ENCODE results near the gene EPB42. TPM values are rescaled to one million over a fixed set of nuclear protein-coding genes. Genes with fewer than 3 reads are reported as not detected.

Gene EPB42
- total RNA-seq, 1 experiment from 2014 or later, result 0.10 TPM

- H3K4me3 ChIP-seq (ENCODE audit: low read depth in 2 of 2, low read length in 2 of 2), result no peak overlapping the region
- ATAC-seq (no peak), DNase-seq (ENCODE audit: low read depth, low spot score) (no peak)
- CTCF ChIA-PET, result no interaction called here
- H3K4me1 ChIP-seq (ENCODE audit: control insufficient read depth, insufficient read depth, low read length), result no peaks in the 10 kb centered on the region
- no peaks in the 10 kb centered on the region for H3K9me3 ChIP-seq (ENCODE audit: control insufficient read depth, insufficient read depth, low read depth, low read length)
- in situ Hi-C loops (cut with HindIII; ENCODE audit: low pct_unique_long_range_greater_than_20kb, low sequenced_read_pairs), result no loop called here
- TF ChIP-seq REST (IDR thresholded peaks at IDR 0.05; ENCODE audit: insufficient read depth in 1 of 2, low read depth in 2 of 2, low read length in 1 of 2) (no peak), TCF7L2 (IDR thresholded peaks at IDR 0.05; ENCODE audit: low read depth, low read length) (no peak), SIN3A (IDR thresholded peaks at IDR 0.05; ENCODE audit: borderline replicate concordance, insufficient read depth, low read depth, low read length) (no peak), CTCF (IDR thresholded peaks at IDR 0.05) (no peak), POLR2AphosphoS5 (IDR thresholded peaks at IDR 0.05; ENCODE audit: low read depth, low read length) (no peak)
- H3K27me3 ChIP-seq (ENCODE audit: control insufficient read depth, insufficient read depth, low read length), result peaks cover 24% of the 10 kb centered on the region; the same call in 1 of the 2 replicates
- intact Hi-C loops (cut with micrococcal nuclease; ENCODE audit: unreplicated experiment), result no loop called here
- BruUV-seq (replicated peaks), result no TSS peak
- POLR2A ChIA-PET, result no interaction called here
- no peaks in the 10 kb centered on the region for H3K36me3 ChIP-seq (ENCODE audit: control insufficient read depth, insufficient read depth, low read length)
- H3K27ac ChIP-seq (ENCODE audit: low read length), result no peak overlapping the region
Observed at GRCh38 chr15:43244092-43244491, 23.3 kb upstream of the EPB42 start.

- POLR2A ChIA-PET, result no interaction called here
Observed at GRCh38 chr15:43243020-43243645, 22.3 kb upstream of the EPB42 start.

More at GRCh38 chr15:43243020-43243645, 22.3 kb upstream of the EPB42 start:
- intact Hi-C loops (cut with micrococcal nuclease; ENCODE audit: unreplicated experiment), result no loop called here
- Histone ChIP-seq H3K4me1 (ENCODE audit: control insufficient read depth, insufficient read depth, low read length) (no peaks in the 10 kb centered on the region), H3K9me3 (ENCODE audit: control insufficient read depth, insufficient read depth, low read depth, low read length) (no peaks in the 10 kb centered on the region), H3K4me3 (ENCODE audit: low read depth in 2 of 2, low read length in 2 of 2) (no peak overlapping the region), H3K27me3 (ENCODE audit: control insufficient read depth, insufficient read depth, low read length) (peaks cover 24% of the 10 kb centered on the region; the same call in 1 of the 2 replicates), H3K27ac (ENCODE audit: low read length) (no peak overlapping the region), H3K36me3 (ENCODE audit: control insufficient read depth, insufficient read depth, low read length) (no peaks in the 10 kb centered on the region)
- in situ Hi-C loops (cut with HindIII; ENCODE audit: low pct_unique_long_range_greater_than_20kb, low sequenced_read_pairs), result no loop called here
- CTCF ChIA-PET, result no interaction called here
- TF ChIP-seq CTCF (IDR thresholded peaks at IDR 0.05) (no peak), SIN3A (IDR thresholded peaks at IDR 0.05; ENCODE audit: borderline replicate concordance, insufficient read depth, low read depth, low read length) (no peak), TCF7L2 (IDR thresholded peaks at IDR 0.05; ENCODE audit: low read depth, low read length) (no peak), POLR2AphosphoS5 (IDR thresholded peaks at IDR 0.05; ENCODE audit: low read depth, low read length) (no peak), REST (IDR thresholded peaks at IDR 0.05; ENCODE audit: insufficient read depth in 1 of 2, low read depth in 2 of 2, low read length in 1 of 2) (no peak)
- no peak for DNase-seq (ENCODE audit: low read depth, low spot score)
- BruUV-seq (replicated peaks), result no TSS peak
- no peak for ATAC-seq
